CD8-positive, alpha-beta memory T cell (primary cell): ENCODE results near the gene GBE1. TPM values are rescaled to one million over a fixed set of nuclear protein-coding genes. Genes with fewer than 3 reads are reported as not detected.
A peak's percentile ranks its signal among the peaks of the same experiment; 100 is the strongest.

Experiments used
- CTCF ChIA-PET: fragments of 350-600 bp; sonication (Branson Sonifier 250); formaldehyde crosslinking; loops from one replicate; lab custom pipeline; 2021; ENCODE audit warnings: antibody characterized with exemption; lab: Charles Lee
- POLR2A ChIA-PET: fragments of 350-600 bp; sonication (Branson Sonifier 250); formaldehyde crosslinking; loops from one replicate; lab custom pipeline; 2021; ENCODE audit warnings: antibody characterized with exemption; lab: Charles Lee
- DNase-seq, 5 donors: peaks; one replicate each; pipeline versions ENCODE4 v3.0.0 to v3.0.0-alpha.2; 2020 to 2022; ENCODE audit warnings: mixed read lengths in 1 of 5
- H3K27ac ChIP-seq: one replicate; pipeline ENCODE4 v1.7.0; 2013; ENCODE audit warnings: low read depth, mild to moderate bottlenecking, low read length, moderate library complexity
- H3K27me3 ChIP-seq: 2 replicates; pipeline ENCODE4 v1.7.0; 2013; ENCODE audit warnings: low read length, mild to moderate bottlenecking; ENCODE audit not compliant: insufficient read depth, poor library complexity, severe bottlenecking
- H3K36me3 ChIP-seq: 2 replicates; pipeline ENCODE4 v1.7.0; 2013; ENCODE audit warnings: mild to moderate bottlenecking, low read length, moderate library complexity; ENCODE audit not compliant: insufficient read depth
- H3K4me1 ChIP-seq: 2 replicates; pipeline ENCODE4 v1.7.0; 2013; ENCODE audit warnings: mild to moderate bottlenecking, low read length, moderate library complexity; ENCODE audit not compliant: insufficient read depth
- H3K4me3 ChIP-seq: 2 replicates; pipeline ENCODE4 v1.7.0; 2013; ENCODE audit warnings: mild to moderate bottlenecking, low read length
- H3K9me3 ChIP-seq: 2 replicates; pipeline ENCODE4 v1.7.0; 2013; ENCODE audit warnings: mild to moderate bottlenecking, low read length
- H3K27ac Mint-ChIP-seq, 8 donors: one replicate each; pipeline ENCODE4 v1.8.0; 2020 to 2021; ENCODE audit warnings: mixed read lengths in 8 of 8, mild to moderate bottlenecking in 6 of 8, inconsistent platforms in 3 of 8, moderate library complexity in 3 of 8
- H3K27me3 Mint-ChIP-seq, 2 donors: one replicate each; pipeline ENCODE4 v1.8.0; 2020 to 2021; ENCODE audit warnings: mixed read lengths in 2 of 2, mild to moderate bottlenecking in 1 of 2, moderate library complexity in 1 of 2
- H3K36me3 Mint-ChIP-seq, 3 donors: one replicate each; pipeline ENCODE4 v1.8.0; 2020 to 2021; ENCODE audit warnings: mixed read lengths in 3 of 3, inconsistent platforms in 1 of 3, mild to moderate bottlenecking in 1 of 3
- H3K4me1 Mint-ChIP-seq, 3 donors: one replicate each; pipeline ENCODE4 v1.8.0; 2020 to 2021; ENCODE audit warnings: mixed read lengths in 3 of 3, inconsistent platforms in 1 of 3, mild to moderate bottlenecking in 1 of 3
- H3K4me3 Mint-ChIP-seq, 7 donors: one replicate each; pipeline ENCODE4 v1.8.0; 2020 to 2021; ENCODE audit warnings: mixed read lengths in 7 of 7, mild to moderate bottlenecking in 6 of 7, moderate library complexity in 4 of 7, inconsistent platforms in 2 of 7
- H3K9me3 Mint-ChIP-seq, 5 donors: one replicate each; pipeline ENCODE4 v1.8.0; 2020 to 2022; ENCODE audit warnings: mixed read lengths in 5 of 5, mild to moderate bottlenecking in 3 of 5, moderate library complexity in 2 of 5, inconsistent platforms in 1 of 5
- polyA plus RNA-seq: library from polyadenylated mRNA; unstranded; fragments of 300-500 nt; fragmentation: Illumina TruSeq; gene quantifications from one replicate; pipeline ENCODE4 v1.2.3, GENCODE V29; 2021
- total RNA-seq, 2 experiments: library from RNA; stranded (reverse); gene quantifications; one replicate each; pipeline ENCODE4 v1.2.3, GENCODE V29; 2021

Gene GBE1
- total and polyA plus RNA-seq, 3 experiments from 2014 or later, result 12.6 to 22.9 (median 22.5) TPM

- no peaks in the 10 kb centered on the region for H3K27me3 Mint-ChIP-seq
- no peaks in the 10 kb centered on the region for H3K4me1 Mint-ChIP-seq
- no peak overlapping the region for H3K27ac Mint-ChIP-seq
- Histone ChIP-seq H3K4me1 (no peaks in the 10 kb centered on the region), H3K9me3 (no peaks in the 10 kb centered on the region), H3K27me3 (no peaks in the 10 kb centered on the region), H3K36me3 (no peaks in the 10 kb centered on the region), H3K4me3 (no peak overlapping the region), H3K27ac (no peak overlapping the region)
- ChIA-PET POLR2A (no interaction called here), CTCF (no interaction called here)
- H3K9me3 Mint-ChIP-seq, result no peaks in the 10 kb centered on the region
- peaks cover 0 to 10% (median 5%) of the 10 kb centered on the region in 3 donors for H3K36me3 Mint-ChIP-seq
- H3K4me3 Mint-ChIP-seq, result no peak overlapping the region
- DNase-seq, result no peak
Measured at GRCh38 chr3:81540787-81541186, 220.7 kb downstream of the GBE1 start.

GRCh38 chr3:81531846-81532245 is 229.6 kb downstream of the GBE1 start:
- peaks cover 30 to 79% (median 54%) of the 10 kb centered on the region in 3 donors for H3K36me3 Mint-ChIP-seq
- CTCF ChIA-PET, result no interaction called here

GRCh38 chr3:81531263-81531662 is 230.2 kb downstream of the GBE1 start:
- ChIA-PET POLR2A (no interaction called here), CTCF (no interaction called here)
- DNase-seq, result no peak
- Histone ChIP-seq H3K27me3 (no peaks in the 10 kb centered on the region), H3K36me3 (no peaks in the 10 kb centered on the region), H3K4me3 (no peak overlapping the region), H3K9me3 (no peaks in the 10 kb centered on the region), H3K27ac (no peak overlapping the region), H3K4me1 (no peaks in the 10 kb centered on the region)
- Mint-ChIP-seq H3K4me1 (no peaks in the 10 kb centered on the region), H3K9me3 (peaks cover 10 to 29% (median 21%) of the 10 kb centered on the region in 5 donors), H3K4me3 (no peak overlapping the region), H3K27me3 (no peaks in the 10 kb centered on the region), H3K27ac (no peak overlapping the region), H3K36me3 (peaks cover 30 to 79% (median 52%) of the 10 kb centered on the region in 3 donors)

More at GRCh38 chr3:81531846-81532245, 229.6 kb downstream of the GBE1 start:
- no peak overlapping the region for H3K4me3 Mint-ChIP-seq
- no peak for DNase-seq
- Histone ChIP-seq H3K9me3 (no peaks in the 10 kb centered on the region), H3K36me3 (no peaks in the 10 kb centered on the region), H3K4me3 (no peak overlapping the region), H3K27ac (no peak overlapping the region), H3K27me3 (no peaks in the 10 kb centered on the region), H3K4me1 (no peaks in the 10 kb centered on the region)
- POLR2A ChIA-PET, result no interaction called here
- H3K4me1 Mint-ChIP-seq, result no peaks in the 10 kb centered on the region
- H3K9me3 Mint-ChIP-seq, result peaks cover 10 to 27% (median 19%) of the 10 kb centered on the region in 5 donors
- no peak overlapping the region for H3K27ac Mint-ChIP-seq
- H3K27me3 Mint-ChIP-seq, result no peaks in the 10 kb centered on the region

GRCh38 chr3:81530180-81530939 is 231.1 kb downstream of the GBE1 start:
- Mint-ChIP-seq H3K27ac (peak overlapping the region in 1 of 8 donors; percentile 12), H3K9me3 (peaks cover 10 to 33% (median 21%) of the 10 kb centered on the region in 5 donors), H3K4me1 (no peaks in the 10 kb centered on the region), H3K36me3 (peaks cover 30 to 80% (median 48%) of the 10 kb centered on the region in 3 donors), H3K27me3 (no peaks in the 10 kb centered on the region), H3K4me3 (no peak overlapping the region)
- no peak overlapping the region for H3K4me3 ChIP-seq
- ChIA-PET CTCF (no interaction called here), POLR2A (no interaction called here)
- H3K9me3 ChIP-seq, result no peaks in the 10 kb centered on the region
- no peaks in the 10 kb centered on the region for H3K4me1 ChIP-seq
- no peak overlapping the region for H3K27ac ChIP-seq
- H3K27me3 ChIP-seq, result no peaks in the 10 kb centered on the region
- no peaks in the 10 kb centered on the region for H3K36me3 ChIP-seq
- no peak for DNase-seq

- Histone ChIP-seq H3K36me3 (no peaks in the 10 kb centered on the region), H3K4me1 (no peaks in the 10 kb centered on the region), H3K4me3 (no peak overlapping the region), H3K27me3 (no peaks in the 10 kb centered on the region), H3K9me3 (no peaks in the 10 kb centered on the region), H3K27ac (no peak overlapping the region)
- peaks cover 0 to 6% (median 0%) of the 10 kb centered on the region in 3 donors for H3K36me3 Mint-ChIP-seq
- ChIA-PET CTCF (no interaction called here), POLR2A (no interaction called here)
- no peak overlapping the region for H3K27ac Mint-ChIP-seq
- H3K4me1 Mint-ChIP-seq, result no peaks in the 10 kb centered on the region
- H3K27me3 Mint-ChIP-seq, result no peaks in the 10 kb centered on the region
- H3K9me3 Mint-ChIP-seq, result peaks cover 0 to 9% (median 7%) of the 10 kb centered on the region in 5 donors
- H3K4me3 Mint-ChIP-seq, result no peak overlapping the region
- no peak for DNase-seq
Measured at GRCh38 chr3:81521855-81522254, 239.6 kb downstream of the GBE1 start.

- no peak overlapping the region for H3K27ac ChIP-seq
- H3K9me3 ChIP-seq, result no peaks in the 10 kb centered on the region
- H3K4me1 Mint-ChIP-seq, result no peaks in the 10 kb centered on the region
- no peak overlapping the region for H3K27ac Mint-ChIP-seq
- DNase-seq, result no peak
- no peak overlapping the region for H3K4me3 ChIP-seq
- H3K27me3 Mint-ChIP-seq, result no peaks in the 10 kb centered on the region
- no peaks in the 10 kb centered on the region for H3K27me3 ChIP-seq
- no peaks in the 10 kb centered on the region for H3K9me3 Mint-ChIP-seq
- H3K36me3 Mint-ChIP-seq, result no peaks in the 10 kb centered on the region
- ChIA-PET POLR2A (no interaction called here), CTCF (no interaction called here)
- no peaks in the 10 kb centered on the region for H3K36me3 ChIP-seq
- H3K4me1 ChIP-seq, result no peaks in the 10 kb centered on the region
- no peak overlapping the region for H3K4me3 Mint-ChIP-seq
Measured at GRCh38 chr3:81518945-81519344, 242.5 kb downstream of the GBE1 start.

GRCh38 chr3:81516042-81516441 is 245.4 kb downstream of the GBE1 start:
- ChIA-PET CTCF (no interaction called here), POLR2A (no interaction called here)

GRCh38 chr3:81513591-81513990 is 247.9 kb downstream of the GBE1 start:
- H3K9me3 ChIP-seq, result no peaks in the 10 kb centered on the region
- H3K27me3 ChIP-seq, result no peaks in the 10 kb centered on the region
- no peak for DNase-seq
- no peaks in the 10 kb centered on the region for H3K4me1 ChIP-seq
- Mint-ChIP-seq H3K27me3 (no peaks in the 10 kb centered on the region), H3K36me3 (peaks cover 0 to 13% (median 0%) of the 10 kb centered on the region in 3 donors), H3K4me1 (no peaks in the 10 kb centered on the region), H3K4me3 (no peak overlapping the region), H3K27ac (no peak overlapping the region), H3K9me3 (no peaks in the 10 kb centered on the region)
- no peak overlapping the region for H3K27ac ChIP-seq
- POLR2A ChIA-PET, result no interaction called here
- no peak overlapping the region for H3K4me3 ChIP-seq
- H3K36me3 ChIP-seq, result no peaks in the 10 kb centered on the region
- CTCF ChIA-PET, result no interaction called here

More at GRCh38 chr3:81516042-81516441, 245.4 kb downstream of the GBE1 start:
- Histone ChIP-seq H3K9me3 (no peaks in the 10 kb centered on the region), H3K4me3 (no peak overlapping the region), H3K4me1 (no peaks in the 10 kb centered on the region), H3K27me3 (no peaks in the 10 kb centered on the region), H3K27ac (no peak overlapping the region), H3K36me3 (no peaks in the 10 kb centered on the region)
- Mint-ChIP-seq H3K4me1 (no peaks in the 10 kb centered on the region), H3K4me3 (no peak overlapping the region), H3K9me3 (no peaks in the 10 kb centered on the region), H3K36me3 (peaks cover 0 to 12% (median 0%) of the 10 kb centered on the region in 3 donors), H3K27ac (no peak overlapping the region), H3K27me3 (no peaks in the 10 kb centered on the region)
- no peak for DNase-seq
